Stimulated activated CD4-positive, alpha-beta T cell treated with anti-CD3 and anti-CD28 coated beads, Interleukin-15, amount 100 ng/mL, for 1 hour (primary cell): ENCODE data around the gene TTI1.
"Not testable (repeated sequence)": the region's sequence is repeated elsewhere in the genome, so short reads cannot be mapped to it uniquely, and the experiment has no call there.

ENCODE experiments used
- DNase-seq, 2 donors: peaks; one replicate each; pipeline ENCODE4 v3.0.0-alpha.2; 2020; ENCODE audit warnings: low read depth in 1 of 2, low spot score in 1 of 2

The TTI1 gene

DNA sequence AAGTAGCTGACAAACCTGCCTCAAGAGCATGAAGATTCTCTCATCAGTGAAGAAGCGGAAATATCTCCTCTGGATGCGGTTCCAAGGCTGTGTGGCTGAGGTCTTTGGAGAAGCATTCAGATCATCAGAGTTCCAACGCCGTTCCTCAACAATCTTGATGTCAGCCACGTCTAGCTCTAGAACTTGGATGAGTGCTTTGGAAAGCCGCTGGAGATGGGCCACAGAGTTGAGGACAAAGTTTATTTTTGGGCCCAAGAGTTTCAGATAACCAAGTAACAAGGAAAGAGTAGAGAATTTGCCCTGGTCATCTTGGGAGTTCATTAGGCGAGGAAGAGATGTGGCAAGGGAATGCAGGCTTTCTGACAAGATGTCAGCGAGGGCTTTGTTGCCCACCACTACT is 20.9 kb downstream of the TTI1 start:
- no peak for DNase-seq

GRCh38 chr20:38011696-38012095 is 21.6 kb downstream of the TTI1 start:
- DNase-seq: no peak

DNA sequence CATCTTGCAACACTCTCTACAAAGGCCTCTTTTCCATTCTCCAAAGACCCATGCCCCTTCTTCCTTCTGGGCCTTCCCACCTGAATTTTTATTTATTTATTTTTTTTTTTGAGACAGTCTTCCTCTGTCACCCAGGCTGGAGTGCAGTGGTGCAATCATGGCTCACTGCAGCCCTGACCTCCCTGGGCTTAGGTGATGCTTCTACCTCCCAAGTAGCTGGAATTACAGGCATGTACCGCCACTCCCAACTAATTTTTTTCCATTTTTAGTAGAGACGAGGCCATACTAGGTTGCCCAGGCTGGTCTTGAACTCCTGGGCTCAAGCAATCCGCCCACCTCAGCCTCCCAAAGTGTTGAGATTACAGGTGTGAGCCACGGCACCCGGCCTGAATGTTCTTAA is 23.8 kb downstream of the TTI1 start:
- DNase-seq: not testable (repeated sequence)

GRCh38 chr20:38008233-38008944 is 24.9 kb downstream of the TTI1 start:
- DNase-seq: no peak

- no peak for DNase-seq
Observed at GRCh38 chr20:38007526-38007925, 25.7 kb downstream of the TTI1 start.

GRCh38 chr20:38005903-38006302 is 27.4 kb downstream of the TTI1 start:
- no peak for DNase-seq

- no peak for DNase-seq
Observed at GRCh38 chr20:38004416-38004815, 28.8 kb downstream of the TTI1 start.

GRCh38 chr20:38002422-38002821 is 30.8 kb downstream of the TTI1 start:
- DNase-seq: no peak

- no peak for DNase-seq
Observed at GRCh38 chr20:38001981-38002380, 31.3 kb downstream of the TTI1 start.

DNA sequence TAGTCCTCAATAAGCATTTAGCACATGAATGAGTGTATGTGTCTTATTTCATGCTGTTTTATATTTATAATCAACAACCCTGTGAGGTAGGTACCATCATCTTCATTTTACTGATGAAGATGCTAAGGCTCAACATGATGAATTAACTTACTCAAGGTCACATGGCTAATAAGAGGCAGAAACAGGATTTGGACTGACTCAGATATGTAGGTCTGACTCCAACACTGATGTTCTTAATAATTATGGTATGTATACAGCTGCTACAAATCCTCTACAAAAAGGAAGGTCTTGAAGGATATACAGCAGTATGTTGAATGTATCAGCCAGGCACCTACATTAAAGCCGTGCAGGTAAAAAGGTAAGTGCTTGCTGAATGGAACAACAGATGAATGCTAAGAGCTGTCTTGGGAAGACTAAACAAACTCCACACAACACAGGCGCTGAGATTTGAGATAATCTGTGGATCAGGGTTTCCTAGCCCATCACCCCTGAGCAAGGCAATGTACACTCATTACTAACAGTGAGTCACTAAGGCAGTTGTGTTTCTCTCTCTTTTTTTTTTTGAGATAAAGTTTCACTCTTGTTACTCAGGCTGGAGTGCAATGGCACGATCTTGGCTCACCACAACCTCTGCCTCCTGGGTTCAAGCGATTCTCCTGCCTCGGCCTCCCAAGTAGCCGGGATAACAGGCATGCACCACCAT is 31.9 kb downstream of the TTI1 start:
- no peak for DNase-seq

GRCh38 chr20:38000293-38000692 is 33.0 kb downstream of the TTI1 start:
- no peak for DNase-seq

DNA sequence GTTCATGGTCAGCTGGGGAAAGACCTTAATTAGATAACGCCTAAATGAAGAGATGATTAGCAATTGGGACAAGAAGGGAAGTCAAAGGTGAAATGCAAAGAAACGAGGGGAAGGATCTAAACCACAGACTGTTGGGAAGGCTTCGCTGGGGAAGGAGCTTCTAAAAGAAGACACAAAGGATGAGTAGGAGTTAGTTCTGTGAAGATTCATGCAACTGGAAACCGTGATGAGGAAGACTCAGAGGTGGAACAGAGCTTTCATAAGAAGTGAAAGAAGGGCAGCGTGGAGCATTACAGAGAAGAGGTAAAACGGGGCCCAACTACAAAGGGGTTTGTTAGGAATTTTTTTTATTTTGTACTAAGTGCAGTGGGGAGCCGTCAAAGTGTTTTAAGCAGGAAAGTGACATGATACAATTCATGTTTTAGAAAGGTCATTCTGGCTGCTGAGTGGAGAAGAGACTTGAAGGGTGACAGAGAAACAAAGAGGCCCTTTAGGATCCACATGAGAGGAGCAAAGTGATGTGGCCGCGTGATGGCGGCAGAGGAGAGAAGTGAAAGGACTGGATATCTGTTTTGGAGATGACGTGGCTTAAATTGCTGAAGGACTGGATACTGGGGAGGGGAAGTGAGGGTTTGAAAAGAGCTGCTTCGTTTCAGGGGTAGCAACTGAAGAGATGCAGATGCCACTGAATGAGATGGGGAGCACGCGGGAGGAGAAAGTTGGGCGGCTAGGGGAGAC is 33.6 kb downstream of the TTI1 start:
- no peak for DNase-seq

GRCh38 chr20:37997516-37997915 is 35.7 kb downstream of the TTI1 start:
- no peak for DNase-seq

- DNase-seq: no peak
Observed at GRCh38 chr20:37995856-37996605, 37.2 kb downstream of the TTI1 start.

DNA sequence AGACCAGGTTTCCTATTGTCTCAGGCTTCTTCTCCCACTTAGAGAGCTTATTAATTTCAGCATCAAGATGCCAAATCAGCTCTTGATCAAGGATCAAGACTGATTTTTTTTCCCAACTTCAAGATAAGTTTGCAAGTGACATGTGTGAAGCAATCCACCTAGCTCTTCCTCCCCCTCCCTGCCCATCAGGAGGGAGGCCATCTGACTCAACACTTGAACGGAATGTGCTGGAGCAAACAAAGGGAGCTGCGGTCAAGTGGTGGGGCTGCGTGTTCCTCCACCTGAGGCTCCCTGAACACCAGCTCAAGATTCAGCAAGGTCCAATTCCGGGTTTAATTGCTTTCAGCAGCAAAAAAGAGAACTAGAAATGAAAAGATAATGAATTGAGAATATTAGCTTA is 38.7 kb downstream of the TTI1 start:
- DNase-seq: no peak

DNA sequence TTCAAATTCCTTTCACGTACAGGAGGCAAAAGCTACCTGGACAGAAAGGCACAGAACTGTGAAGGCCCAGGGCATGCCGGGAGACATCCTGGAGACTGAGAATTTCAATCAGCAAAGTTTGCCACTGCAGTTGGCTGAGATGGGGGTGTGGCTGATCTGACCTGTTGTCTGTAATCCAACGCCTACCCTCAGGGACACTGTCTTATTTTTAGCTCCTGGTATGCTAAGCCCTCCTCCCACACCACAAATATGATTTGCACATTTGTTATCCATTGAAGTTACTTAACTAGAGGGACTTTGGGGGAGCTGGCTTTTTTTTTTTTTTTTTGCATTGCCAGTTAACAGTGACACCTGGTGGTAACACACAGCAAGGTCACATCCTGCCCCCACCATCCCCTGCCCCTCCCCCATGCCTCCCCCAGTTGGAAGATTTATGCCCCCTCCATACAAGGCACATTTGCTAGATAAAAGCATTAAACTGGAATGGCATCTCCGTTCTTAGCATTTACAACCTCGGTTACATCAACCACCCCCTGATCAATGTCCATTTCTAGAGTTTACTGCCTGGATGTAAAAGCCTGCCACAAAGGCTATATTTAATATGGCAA is 40.4 kb downstream of the TTI1 start:
- DNase-seq: no peak

DNA sequence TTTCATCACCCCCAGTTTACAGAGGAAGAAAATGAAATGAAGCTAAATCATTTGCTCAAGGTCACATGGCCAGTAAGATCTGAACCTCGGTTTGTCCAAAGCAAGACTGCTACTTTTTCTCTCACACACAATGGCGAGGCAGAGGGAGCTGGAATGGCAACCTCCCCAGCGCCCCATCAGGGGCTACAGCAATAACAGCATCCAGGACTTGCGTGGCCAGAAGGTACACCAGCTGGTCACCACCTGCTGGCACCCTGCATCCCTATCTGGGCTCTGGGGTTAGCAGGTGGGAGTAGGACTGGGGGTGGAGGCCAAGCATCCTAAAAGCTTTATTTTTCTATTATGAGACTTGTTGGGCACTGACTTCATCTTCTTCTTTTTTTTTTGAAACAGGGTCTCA is 41.3 kb downstream of the TTI1 start:
- no peak for DNase-seq

DNA sequence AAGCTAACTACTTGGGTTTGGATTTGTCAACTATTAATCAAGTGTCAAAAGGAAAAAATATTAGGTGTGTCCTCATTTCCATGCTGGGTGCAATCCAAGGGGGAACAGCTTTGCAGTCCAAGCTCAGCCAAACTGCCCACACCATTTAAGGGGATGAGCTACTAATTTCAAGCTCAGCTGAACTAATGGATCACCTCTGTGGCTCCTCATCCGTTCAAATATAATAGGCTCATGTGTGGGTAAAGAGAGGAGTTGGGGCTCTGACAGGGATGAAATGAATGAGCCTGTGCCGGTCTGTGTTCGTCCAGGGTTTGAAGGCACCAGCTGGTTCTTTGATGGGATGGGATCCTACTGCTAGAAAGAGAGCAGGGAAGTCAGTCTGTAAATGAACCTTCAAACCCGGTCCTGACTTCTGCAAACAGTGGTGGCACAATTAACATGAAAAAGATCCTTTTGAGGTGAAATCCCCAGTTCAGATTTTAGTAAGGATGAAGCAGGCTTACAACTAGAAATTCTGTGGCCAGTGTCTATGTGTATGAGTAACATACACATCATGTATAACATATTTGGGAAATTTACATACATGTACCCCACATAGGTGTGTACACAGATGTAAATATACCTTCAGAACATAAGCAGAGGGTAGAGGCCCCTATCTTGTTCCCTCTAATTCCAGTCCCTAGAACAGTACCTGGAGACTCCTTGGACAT is 41.9 kb downstream of the TTI1 start:
- no peak for DNase-seq

DNA sequence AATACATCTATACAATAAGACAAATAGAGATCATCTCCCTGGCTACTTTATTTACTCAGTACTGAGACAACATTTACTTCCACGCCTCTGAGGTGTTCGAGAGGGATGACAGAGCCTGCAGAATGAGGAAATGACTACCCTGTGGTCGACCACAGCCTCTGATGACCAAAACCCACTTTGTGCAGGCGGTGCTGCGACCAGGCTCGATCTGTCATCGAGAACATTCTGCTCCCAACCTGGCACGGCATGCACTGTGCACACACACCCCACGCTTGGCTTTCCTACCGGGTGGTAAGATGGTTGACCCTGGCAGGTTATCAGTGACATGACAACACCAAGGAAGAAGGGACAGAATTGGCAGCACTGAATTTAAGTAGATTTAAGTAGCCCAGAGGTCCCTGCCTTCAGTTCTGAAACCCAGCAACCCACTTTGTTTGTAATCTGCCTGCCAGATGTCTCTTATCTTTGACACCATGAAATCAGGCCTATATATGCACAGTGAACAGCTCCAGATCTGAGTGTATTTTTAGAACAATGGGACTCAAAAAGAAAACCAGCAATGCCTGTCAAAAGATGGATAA is 42.6 kb downstream of the TTI1 start:
- no peak for DNase-seq
